GM18511 (cell line): ENCODE measurements around the gene DNAH14.
"Not testable (repeated sequence)": the region's sequence is repeated elsewhere in the genome, so short reads cannot be mapped to it uniquely, and the experiment has no call there.

Experiments
- ATAC-seq: cut with Tn5 transposase; IDR thresholded peaks from one replicate; pipeline ENCODE4 v1.9.1; 2021; ENCODE audit warnings: mild to moderate bottlenecking, moderate library complexity; ENCODE audit not compliant: unreplicated experiment

Gene DNAH14

DNA sequence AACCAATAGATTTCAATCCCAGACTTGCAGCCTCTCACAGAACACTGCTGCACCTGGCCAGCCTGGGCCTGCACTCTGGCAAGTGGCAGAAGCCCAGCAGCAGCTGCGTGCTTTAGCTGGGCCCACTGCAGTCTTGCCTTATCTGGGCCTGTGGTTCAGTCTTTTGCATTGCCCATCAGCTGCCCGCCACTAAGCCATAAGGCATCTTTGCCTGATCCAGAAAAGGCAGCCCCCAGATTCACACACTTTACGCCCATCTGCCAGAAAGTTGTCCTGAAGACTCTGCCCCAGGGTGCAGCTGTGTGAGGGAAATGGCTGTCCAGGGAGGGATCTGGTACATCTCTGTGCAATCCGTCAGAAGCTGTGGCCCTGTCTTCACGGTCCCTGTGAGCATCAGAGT, 217.0 kb downstream of the DNAH14 start:
- ATAC-seq = no peak

DNA sequence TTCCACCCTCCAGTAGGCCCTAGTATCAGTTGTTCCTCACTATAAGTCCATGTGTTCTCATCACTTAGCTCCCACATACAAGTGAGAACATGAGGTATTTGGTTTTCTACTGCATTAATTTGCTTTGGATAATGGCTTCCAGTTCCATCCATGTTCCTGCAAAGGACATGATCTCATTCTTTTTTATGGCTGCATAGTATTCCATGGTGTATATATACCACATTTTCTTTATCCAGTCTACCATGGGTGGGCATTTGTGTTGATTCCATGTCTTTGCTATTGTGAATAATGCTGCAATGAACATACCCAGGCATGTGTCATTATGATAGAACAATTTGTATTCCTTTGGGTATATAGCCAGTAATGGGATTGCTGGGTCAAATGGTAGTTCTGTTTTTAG, 218.3 kb downstream of the DNAH14 start:
- ATAC-seq = not testable (repeated sequence)

DNA sequence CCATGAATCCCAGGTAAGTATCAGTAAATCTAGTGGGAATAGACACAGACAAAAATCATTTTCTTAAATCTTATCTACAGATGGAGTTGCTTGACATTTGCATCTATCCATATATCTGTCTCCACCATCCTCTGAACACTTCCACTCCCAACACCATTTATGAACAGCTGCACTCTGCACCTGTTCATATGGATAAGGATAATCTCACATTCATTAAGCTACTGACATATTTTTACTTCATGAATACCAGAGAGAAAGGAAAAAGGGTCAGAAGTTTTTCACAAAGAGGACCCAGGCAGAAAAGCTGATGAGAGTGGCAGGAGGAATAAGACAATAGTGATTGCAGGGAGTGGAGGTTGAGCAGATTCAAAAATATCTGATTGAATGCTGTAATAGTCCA, 222.6 kb downstream of the DNAH14 start:
- no peak for ATAC-seq

DNA sequence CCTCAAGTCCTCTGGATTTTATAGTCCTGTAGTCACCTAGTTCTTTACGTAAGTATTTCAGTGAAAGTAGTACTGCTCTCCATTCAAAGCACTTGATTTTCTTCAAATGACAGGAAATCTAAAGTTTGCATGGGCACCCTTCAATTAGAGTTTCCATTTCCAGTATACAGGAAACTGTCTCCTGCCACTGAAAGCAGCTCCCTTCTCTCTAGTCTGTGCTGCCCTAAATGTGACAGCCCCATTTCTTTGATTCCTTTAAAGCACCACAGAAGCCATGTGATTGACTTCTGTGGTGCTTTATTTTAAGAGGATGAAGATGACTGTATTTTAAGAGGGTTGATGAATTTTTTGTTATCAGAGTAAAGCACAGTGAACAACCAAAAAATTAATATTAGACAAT, 226.1 kb downstream of the DNAH14 start:
- ATAC-seq = no peak

DNA sequence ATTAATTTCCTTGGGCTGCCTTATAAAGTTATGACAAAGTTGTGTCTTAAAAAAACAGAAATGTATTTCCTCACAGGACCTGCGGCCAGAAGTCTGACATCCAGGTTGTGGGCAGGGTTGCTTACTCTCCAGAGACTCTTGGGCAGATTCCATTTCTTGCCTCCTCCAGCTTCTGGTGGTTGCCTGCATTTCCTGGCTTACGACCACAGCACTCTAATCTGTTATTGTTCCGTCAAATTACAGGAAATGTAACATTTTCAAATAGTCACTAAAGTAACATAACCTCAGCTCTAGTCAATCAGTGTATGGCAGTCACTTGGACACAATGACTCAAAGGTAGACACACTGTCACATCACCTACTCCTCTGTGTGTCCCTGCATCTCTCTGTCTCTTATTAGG, 226.8 kb downstream of the DNAH14 start:
- no peak for ATAC-seq

DNA sequence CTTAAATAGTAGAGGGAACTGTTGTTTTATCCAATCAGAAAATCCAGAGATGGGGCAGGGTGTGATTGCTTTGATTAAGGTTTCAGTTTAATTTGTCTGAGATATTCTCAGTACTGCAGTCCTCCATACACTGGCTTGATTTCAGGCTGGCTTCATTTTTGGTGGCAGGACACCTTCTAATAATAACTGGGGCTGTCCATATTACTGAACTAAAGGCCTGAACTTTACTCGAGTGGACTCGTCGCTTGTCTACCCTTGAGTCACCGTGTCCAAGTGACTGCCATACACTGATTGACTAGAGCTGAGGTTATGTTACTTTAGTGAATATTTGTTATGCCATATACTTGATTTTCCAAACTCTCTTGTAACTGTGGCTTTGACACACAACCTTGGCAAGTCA, 228.8 kb downstream of the DNAH14 start:
- ATAC-seq = no peak

DNA sequence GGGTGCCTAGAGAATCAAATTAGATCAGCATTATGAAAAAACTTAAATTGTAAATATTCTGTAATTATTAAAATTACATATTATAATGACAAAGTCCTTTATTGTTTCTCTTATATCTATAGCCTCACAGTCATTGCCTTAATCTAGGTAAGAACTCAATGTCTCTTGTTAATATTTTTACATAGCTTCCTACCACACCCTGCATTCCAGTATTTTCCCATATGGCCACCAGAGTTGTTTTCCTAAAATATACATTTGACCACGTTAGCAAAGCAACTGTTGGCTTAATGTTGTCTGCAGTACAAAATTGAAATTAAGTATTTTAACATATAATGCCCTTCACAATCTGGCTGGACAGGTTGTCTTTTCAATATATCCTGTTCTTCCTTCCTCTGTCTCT, 230.3 kb downstream of the DNAH14 start:
- ATAC-seq = no peak

DNA sequence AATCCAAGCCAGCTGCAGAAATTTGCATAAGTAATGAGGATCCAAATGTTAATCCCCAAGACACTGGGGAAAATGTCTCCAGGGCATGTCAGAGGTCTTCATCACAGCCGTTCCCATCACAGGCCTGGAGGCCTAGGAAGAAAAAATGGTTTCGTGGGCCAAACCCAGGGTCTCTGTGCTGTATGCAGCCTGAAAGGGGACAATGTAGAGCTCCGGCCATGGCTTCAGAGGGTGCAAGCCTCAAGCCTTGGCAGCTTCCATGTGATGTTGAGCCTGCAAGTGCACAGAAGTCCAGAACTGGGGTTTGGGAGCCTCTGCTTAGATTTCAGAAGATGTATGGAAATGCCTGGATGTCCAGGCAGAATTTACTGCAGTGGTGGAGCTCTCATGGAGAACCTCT, 247.9 kb downstream of the DNAH14 start:
- not testable (repeated sequence) for ATAC-seq

DNA sequence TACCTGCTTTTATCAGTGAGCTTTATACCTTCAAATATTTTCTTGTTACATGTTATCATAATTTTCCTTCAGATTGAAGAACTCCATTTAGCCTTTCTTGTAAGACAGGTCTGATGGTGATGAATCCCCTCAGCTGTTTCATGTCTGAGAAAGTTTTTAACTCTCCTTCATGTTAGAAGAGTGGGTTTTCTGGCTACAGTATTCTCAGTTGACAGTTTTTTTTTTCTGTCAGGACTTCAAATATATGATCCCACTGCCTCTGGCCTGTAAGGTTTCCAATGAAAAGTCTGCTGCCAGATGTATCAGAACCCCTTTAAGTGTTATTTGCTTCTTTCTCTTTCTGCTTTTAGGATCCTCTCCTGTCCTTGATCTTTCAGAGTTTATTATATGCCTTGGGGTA, 250.2 kb downstream of the DNAH14 start:
- ATAC-seq = no peak

DNA sequence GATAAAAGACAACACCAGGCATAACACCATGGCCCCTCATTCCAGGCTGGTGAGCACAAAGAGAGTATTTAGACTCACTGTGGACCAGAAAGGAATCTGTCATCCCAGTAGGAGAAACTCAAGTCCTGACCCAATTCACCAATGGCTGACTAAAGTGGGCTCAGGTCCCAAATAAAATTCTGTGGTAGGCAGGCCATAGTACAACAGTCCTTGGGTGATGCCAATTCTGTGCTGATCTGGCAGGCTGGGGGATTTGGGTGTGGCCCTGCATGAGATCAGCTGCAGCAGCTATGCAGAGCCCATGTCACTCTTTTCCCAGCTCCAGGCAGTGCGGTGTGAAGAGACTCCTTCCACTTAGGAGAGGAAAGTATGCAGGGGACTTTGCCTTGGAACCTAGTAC, 253.2 kb downstream of the DNAH14 start:
- no peak for ATAC-seq

DNA sequence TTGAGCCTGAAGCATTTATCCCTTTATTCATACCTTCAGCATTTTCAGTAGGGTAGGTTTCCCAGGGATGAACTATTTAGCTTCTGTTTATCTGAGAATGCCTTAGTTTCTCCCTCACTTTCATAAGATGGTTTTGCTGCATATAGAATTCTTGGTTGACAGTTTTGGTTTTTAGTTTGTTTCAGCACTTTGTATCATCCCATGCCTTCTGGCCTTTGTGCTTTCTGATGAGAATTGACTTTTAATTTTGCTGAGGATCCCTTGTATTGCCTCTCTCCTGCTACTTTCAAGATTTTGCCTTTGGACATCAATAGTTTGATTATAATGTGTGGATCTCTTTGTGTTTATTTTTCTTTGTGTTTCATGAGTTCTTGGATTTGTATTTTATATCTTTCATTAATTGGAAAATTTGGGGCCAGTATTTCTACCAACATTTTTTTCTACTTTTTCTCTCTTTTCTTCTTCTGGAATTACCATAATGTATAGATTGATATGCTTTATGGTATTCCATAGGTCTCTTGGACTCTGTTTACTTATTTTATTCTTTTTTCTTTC, 261.8 kb downstream of the DNAH14 start:
- ATAC-seq = no peak

DNA sequence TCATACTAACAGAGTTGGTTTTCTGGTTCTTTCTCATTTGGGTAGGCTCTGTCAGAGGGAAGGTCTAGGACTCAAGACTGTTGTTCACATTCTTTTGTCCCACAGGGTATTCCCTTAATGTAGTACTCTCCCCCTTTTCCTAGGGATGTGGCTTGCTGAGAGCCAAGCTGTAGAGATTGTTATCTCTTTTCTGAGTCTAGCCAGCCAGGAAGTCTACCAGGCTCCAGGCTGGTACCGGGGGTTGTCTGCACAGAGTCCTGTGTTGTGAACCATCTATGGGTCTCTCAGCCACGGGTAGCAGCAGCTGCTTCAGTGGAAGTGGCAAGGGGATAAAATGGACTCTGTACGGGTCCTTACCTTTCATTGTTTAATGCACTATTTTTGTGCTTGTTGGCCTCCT, 272.0 kb downstream of the DNAH14 start:
- ATAC-seq = no peak

DNA sequence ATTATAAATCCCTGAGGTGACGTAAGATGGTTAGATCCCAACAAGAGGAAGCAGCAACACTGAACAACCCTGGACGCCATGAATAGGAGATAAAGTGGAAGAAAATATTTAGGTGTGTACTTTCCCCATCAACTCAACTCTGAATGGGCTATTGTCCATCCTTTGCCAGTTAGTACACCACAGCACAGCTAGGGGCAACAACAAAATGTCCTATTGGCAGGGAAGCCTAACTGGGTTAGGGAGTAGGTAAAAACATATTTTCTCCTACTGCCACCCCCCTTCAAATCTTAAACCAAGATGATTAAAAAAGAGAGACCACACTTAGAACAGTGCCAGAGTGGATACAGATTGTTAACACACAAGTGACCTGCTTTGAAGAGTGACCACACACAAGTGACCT, 278.3 kb downstream of the DNAH14 start:
- no peak for ATAC-seq

DNA sequence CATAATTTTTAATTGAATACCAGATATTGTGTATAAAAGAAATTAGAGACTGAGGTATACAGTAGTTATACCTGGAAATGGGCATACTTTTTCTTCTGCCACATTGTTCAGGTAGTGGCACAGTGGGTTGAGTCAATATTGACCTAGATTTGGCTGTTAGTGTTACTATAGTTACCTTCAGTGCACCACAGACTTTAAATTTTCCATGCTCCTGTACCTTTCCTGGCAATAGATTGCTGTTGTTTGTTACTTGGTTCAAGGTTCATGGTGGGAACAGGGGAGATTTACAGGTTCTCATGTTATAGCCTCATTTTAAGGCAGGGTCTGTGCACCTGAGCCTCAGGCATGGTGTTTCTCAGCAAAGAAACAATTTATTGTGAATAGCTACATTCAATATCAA, 279.7 kb downstream of the DNAH14 start:
- ATAC-seq = no peak

DNA sequence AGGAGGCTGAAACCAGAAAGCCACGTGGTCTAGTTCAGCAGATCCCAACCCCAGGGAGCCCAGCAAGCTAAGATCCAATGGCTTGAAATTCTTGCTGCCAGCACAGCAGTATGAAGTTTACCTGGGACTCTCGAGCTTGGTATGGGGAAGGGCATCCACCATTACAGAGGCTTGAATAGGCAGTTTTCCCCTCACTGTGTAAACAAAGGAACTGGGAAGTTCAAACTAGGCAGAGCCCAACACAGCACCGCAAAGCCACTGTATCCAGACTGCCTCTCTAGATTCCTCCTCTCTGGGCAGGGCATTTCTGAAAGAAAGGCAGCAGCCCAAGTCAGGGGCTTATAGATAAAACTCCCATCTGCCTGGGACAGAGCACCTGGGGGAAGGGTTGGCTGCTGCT, 280.7 kb downstream of the DNAH14 start:
- ATAC-seq = not testable (repeated sequence)

DNA sequence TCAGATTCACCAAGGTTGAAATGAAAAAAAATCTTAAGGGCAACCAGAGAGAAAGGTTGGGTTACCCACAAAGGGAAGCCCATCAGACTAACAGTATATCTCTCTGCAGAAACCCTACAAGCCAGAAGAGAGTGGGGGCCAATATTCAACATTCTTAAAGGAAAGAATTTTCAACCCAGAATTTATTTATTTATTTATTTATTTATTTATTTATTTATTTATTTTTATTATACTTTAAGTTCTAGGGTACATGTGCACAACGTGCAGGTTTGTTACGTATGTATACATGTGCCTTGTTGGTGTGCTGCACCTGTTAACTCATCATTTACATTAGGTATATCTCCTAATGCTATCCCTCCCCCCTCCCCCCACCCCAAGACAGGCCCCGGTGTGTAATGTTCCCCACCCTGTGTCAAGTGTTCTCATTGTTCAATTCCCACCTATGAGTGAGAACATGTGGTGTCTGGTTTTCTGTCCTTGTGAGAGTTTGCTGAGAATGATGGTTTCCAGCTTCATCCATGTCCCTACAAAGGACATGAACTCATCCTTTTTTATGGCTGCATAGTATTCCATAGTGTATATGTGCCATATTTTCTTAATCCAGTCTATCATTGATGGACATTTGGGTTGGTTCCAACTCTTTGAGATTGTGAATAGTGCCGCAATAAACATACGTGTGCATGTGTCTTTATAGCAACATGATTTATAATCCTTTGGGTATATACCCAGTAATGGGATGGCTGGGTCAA, 282.4 kb downstream of the DNAH14 start:
- ATAC-seq = not testable (repeated sequence)

DNA sequence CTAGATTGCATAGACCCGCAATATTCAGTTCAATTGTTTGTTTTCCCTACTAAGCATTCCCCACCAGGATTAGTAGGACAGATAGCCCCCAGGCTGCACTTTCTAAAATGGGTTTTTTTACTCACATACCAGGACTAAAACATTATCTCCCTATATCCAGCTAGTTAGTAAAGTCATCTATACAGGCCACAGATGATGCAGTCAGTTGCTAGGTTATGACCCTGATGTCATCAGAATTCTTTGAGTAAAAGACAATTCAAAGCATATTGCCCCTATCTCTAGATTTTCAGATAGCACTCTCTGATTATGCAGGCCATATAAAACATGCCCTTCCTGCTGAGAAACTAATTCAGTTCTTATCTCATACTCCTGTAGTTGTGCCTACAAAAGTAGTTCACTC, 294.8 kb downstream of the DNAH14 start:
- ATAC-seq = no peak

DNA sequence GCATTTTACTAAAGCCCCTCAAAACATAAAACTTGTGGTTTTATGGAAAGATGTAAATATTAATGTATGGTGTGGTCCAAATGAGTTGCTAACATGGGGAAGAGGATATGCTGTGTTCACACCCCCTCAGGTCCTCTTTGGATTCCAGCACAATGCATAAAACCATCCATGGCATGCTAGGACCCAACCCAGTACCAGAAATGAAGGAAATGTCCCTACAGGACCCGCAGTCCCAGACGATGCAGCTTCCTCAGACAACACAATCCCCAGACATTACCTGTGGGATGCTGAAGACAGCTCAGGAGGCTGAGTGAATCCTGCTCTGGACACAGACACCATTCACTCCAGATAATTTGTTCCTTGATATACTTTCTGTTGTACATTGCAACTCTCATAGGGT, 296.2 kb downstream of the DNAH14 start:
- ATAC-seq = no peak

DNA sequence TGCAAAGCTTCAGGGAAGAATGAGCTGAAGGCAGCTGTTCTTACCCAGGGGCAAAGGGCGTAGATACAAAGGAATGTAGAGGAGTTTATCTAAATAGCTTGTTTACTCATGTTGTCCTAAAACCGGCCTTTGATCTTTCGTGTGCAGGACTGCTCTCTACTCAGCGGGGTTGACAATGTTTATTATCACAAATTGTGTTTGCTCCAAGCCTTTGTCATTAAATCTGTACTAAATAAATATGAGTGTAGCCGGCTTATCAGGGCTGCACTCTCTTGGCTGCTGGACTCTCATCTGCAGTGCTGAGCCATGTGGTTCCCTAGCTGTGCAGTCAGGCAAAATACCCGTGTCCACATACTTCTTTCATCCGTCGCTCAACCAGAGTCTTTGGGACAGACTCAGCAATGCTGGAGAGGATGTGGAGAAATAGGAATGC, 299.4 kb downstream of the DNAH14 start:
- ATAC-seq = no peak

DNA sequence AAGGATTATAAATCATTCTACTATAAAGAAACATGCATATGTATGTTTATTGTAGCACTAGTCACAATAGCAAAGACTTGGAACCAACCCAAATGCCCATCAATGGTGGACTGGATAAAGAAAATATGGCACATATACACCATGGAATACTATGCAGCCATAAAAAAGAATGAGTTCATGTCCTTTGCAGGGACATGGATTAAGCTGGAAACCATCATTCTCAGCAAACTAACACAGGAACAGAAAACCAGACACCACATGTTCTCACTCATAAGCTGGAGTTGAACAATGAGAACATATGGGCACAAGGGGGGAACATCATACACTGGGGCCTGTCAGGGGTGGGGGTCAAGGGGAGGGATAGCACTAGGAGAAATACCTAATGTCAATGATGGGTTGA, 300.0 kb downstream of the DNAH14 start:
- ATAC-seq = not testable (repeated sequence)

DNA sequence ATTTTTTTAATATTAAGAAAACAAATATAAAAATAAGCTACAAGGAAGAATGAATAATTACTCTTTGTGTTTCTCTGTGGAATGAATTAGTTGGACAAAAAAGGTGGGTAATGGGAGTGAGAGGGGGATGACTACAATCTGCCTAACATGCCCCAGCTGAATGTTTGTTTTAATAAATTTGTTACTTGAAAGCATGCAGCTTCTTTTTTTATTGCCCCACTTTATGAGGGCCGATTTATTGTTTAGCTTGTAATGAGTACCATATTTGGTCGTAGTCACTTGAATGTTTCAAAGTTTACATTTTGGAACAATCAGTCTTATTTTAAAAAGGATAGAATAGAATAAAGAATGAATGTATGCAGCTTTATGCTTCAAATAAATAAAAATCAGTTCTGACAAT, 301.0 kb downstream of the DNAH14 start:
- no peak for ATAC-seq

DNA sequence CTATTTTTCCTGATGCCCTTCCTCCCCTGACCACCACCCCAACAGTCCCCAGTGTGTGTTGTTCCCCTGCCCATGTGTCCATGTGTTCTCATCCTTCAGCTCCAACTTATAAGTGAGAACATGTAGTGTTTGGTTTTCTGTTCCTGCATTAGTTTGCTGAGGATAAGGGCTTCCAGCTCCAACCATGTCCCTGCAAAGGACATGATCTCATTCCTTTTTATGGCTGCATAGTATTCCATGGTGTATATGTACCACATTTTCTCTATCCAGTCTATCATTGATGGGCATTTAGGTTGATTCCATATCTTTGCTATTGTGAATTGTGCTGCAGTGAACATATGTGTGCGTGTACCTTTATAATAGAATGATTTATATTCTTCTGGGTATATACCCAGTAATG, 303.5 kb downstream of the DNAH14 start:
- ATAC-seq = not testable (repeated sequence)

DNA sequence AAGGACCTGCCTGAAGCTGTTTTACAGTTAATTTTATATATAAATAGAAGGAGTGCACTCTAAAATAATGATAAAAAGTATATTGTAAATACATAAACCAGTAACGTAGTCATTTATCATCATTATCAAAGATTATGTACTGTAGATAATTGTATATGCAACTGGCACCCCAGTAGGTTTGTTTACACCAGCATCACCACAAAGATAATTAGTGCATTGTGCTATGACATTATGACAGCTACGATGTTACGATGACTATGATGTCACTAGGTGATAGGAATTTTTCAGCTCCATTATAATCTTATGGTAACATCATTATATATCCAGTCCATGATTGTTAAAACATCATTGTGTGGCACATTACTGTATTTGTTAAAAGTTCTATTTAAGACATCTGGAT, 313.1 kb downstream of the DNAH14 start:
- no peak for ATAC-seq
